Activated B cell treated with CpG ODN at 0.5 μM for 24 hours (primary cell): ENCODE results near the gene DCC. TPM values are rescaled to one million over a fixed set of nuclear protein-coding genes. Genes with fewer than 3 reads are reported as not detected.

ENCODE experiments used
- ATAC-seq: fragments of 200-7000 bp; cut with Tn5 transposase; one replicate; pipeline ENCODE4 v1.10.0; 2021; ENCODE audit warnings: low read depth, mild to moderate bottlenecking, moderate library complexity
- CTCF ChIA-PET: fragments of 350-600 bp; sonication (Branson Sonifier 250); formaldehyde crosslinking; loops from one replicate; lab custom pipeline; 2021; ENCODE audit warnings: antibody characterized with exemption; lab: Charles Lee
- POLR2A ChIA-PET: fragments of 350-600 bp; sonication (Branson Sonifier 250); formaldehyde crosslinking; loops from one replicate; lab custom pipeline; 2021; ENCODE audit warnings: antibody characterized with exemption; lab: Charles Lee
- DNase-seq: peaks from one replicate; pipeline ENCODE4 v3.0.0; 2022
- H3K27ac Mint-ChIP-seq: one replicate; pipeline ENCODE4 v1.8.0; 2020; ENCODE audit warnings: mixed read lengths
- H3K27me3 Mint-ChIP-seq: one replicate; pipeline ENCODE4 v1.8.0; 2021; ENCODE audit warnings: mixed read lengths
- H3K36me3 Mint-ChIP-seq: one replicate; pipeline ENCODE4 v1.8.0; 2021; ENCODE audit warnings: low read depth, mixed read lengths
- H3K4me1 Mint-ChIP-seq: one replicate; pipeline ENCODE4 v1.8.0; 2021; ENCODE audit warnings: mixed read lengths
- H3K4me3 Mint-ChIP-seq: one replicate; pipeline ENCODE4 v1.8.0; 2020; ENCODE audit warnings: mild to moderate bottlenecking, mixed read lengths
- H3K9me3 Mint-ChIP-seq: one replicate; pipeline ENCODE4 v1.8.0; 2020; ENCODE audit warnings: mixed read lengths
- intact Hi-C: fragments of 100-400 bp; cut with micrococcal nuclease; formaldehyde crosslinking; loops from one replicate; pipeline ENCODE4 v1.15.1; 2024
- total RNA-seq: library from RNA; stranded (reverse); gene quantifications from 2 replicates; pipeline ENCODE4 v1.2.3, GENCODE V29; 2022
- TF ChIP-seq, protein P1 (sequence below): fragments of 200-600 bp; IDR thresholded peaks from one replicate; pipeline ENCODE4 v1.8.0; 2022; ENCODE audit warnings: antibody characterized with exemption, mild to moderate bottlenecking

Gene DCC
- total RNA-seq, 1 donor from 2014 or later, result not detected

DNA sequence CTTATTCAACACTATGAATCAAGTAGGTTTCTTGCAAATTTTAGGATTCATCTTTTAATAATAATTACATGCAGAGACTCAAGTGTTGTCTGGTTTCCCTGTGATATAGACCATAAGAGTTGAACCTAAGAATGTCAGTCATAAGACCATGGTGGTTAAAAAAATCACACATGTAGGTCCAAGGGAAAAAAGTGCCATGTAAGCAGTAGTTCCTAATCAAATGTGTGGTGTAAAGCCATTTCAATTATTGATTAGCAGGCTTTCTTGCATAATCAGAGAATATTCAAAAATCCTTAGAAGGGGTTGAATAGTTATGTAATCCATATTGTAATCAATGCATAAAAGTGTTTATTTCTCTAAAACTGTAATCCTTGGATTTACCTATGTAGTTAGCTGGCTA is 93.8 kb downstream of the DCC start:
- Mint-ChIP-seq H3K36me3 (no peaks in the 10 kb centered on the region), H3K27ac (no peak overlapping the region), H3K9me3 (no peaks in the 10 kb centered on the region), H3K4me1 (no peaks in the 10 kb centered on the region), H3K4me3 (no peak overlapping the region), H3K27me3 (no peaks in the 10 kb centered on the region)
- intact Hi-C loops, result no loop called here
- ChIA-PET CTCF (no interaction called here), POLR2A (no interaction called here)
- DNase-seq, result no peak
- ATAC-seq, result no peak
- TF ChIP-seq, protein P1, sequence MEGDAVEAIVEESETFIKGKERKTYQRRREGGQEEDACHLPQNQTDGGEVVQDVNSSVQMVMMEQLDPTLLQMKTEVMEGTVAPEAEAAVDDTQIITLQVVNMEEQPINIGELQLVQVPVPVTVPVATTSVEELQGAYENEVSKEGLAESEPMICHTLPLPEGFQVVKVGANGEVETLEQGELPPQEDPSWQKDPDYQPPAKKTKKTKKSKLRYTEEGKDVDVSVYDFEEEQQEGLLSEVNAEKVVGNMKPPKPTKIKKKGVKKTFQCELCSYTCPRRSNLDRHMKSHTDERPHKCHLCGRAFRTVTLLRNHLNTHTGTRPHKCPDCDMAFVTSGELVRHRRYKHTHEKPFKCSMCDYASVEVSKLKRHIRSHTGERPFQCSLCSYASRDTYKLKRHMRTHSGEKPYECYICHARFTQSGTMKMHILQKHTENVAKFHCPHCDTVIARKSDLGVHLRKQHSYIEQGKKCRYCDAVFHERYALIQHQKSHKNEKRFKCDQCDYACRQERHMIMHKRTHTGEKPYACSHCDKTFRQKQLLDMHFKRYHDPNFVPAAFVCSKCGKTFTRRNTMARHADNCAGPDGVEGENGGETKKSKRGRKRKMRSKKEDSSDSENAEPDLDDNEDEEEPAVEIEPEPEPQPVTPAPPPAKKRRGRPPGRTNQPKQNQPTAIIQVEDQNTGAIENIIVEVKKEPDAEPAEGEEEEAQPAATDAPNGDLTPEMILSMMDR, result no peak

GRCh38 chr18:52435301-52435700 is 95.3 kb downstream of the DCC start:
- no peak for DNase-seq
- no peak for ATAC-seq
- Mint-ChIP-seq H3K36me3 (no peaks in the 10 kb centered on the region), H3K27me3 (no peaks in the 10 kb centered on the region), H3K4me3 (no peak overlapping the region), H3K27ac (no peak overlapping the region), H3K9me3 (no peaks in the 10 kb centered on the region), H3K4me1 (no peaks in the 10 kb centered on the region)
- CTCF ChIA-PET, result no interaction called here
- intact Hi-C loops, result no loop called here
- TF ChIP-seq, protein P1, result no peak
- POLR2A ChIA-PET, result no interaction called here

DNA sequence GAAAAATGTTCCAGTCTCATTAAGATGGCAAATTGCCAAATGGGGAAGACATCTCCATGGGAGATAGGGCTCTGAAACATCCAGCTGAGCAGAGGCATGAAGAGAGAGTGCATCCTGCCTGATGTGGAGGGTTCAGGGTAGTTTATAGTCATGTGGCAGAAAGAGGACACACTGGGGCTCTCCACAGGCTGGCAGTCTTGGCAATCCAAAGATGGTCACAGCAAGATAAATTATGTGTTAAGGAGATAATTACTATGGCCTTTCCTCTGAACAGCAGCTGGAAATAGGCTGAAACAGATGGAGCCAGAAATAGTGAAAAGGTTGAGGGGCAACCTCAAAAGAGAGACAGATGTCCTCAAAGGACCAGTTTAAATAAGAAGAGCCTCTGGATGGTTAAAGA is 97.2 kb downstream of the DCC start:
- no peaks in the 10 kb centered on the region for H3K4me1 Mint-ChIP-seq
- TF ChIP-seq, protein P1, result no peak
- intact Hi-C loops, result no loop called here
- ChIA-PET POLR2A (no interaction called here), CTCF (no interaction called here)
- H3K36me3 Mint-ChIP-seq, result no peaks in the 10 kb centered on the region
- DNase-seq, result no peak
- H3K27me3 Mint-ChIP-seq, result no peaks in the 10 kb centered on the region
- ATAC-seq, result no peak
- no peak overlapping the region for H3K27ac Mint-ChIP-seq
- no peaks in the 10 kb centered on the region for H3K9me3 Mint-ChIP-seq
- H3K4me3 Mint-ChIP-seq, result no peak overlapping the region

- no peak for ATAC-seq
- Mint-ChIP-seq H3K27me3 (no peaks in the 10 kb centered on the region), H3K36me3 (no peaks in the 10 kb centered on the region), H3K27ac (no peak overlapping the region), H3K4me1 (no peaks in the 10 kb centered on the region), H3K4me3 (no peak overlapping the region), H3K9me3 (peaks cover 2% of the 10 kb centered on the region)
- ChIA-PET POLR2A (no interaction called here), CTCF (no interaction called here)
- intact Hi-C loops, result no loop called here
- no peak for DNase-seq
- TF ChIP-seq, protein P1, result no peak
Measured at GRCh38 chr18:52439457-52439856, 99.5 kb downstream of the DCC start.

GRCh38 chr18:52441794-52442193 is 101.8 kb downstream of the DCC start:
- ATAC-seq (no peak), DNase-seq (no peak)
- ChIA-PET POLR2A (no interaction called here), CTCF (no interaction called here)
- intact Hi-C loops, result no loop called here
- Mint-ChIP-seq H3K4me1 (no peaks in the 10 kb centered on the region), H3K36me3 (no peaks in the 10 kb centered on the region), H3K27me3 (no peaks in the 10 kb centered on the region), H3K9me3 (peaks cover 4% of the 10 kb centered on the region), H3K4me3 (no peak overlapping the region), H3K27ac (no peak overlapping the region)
- TF ChIP-seq, protein P1, result no peak
